ENCODE results near the gene HMGCS1. TPM values are rescaled to one million over a fixed set of nuclear protein-coding genes. Genes with fewer than 3 reads are reported as not detected.

Gene HMGCS1
- total and polyA plus RNA-seq, 4 donors = 91.9 to 360 (median 164) TPM

DNA sequence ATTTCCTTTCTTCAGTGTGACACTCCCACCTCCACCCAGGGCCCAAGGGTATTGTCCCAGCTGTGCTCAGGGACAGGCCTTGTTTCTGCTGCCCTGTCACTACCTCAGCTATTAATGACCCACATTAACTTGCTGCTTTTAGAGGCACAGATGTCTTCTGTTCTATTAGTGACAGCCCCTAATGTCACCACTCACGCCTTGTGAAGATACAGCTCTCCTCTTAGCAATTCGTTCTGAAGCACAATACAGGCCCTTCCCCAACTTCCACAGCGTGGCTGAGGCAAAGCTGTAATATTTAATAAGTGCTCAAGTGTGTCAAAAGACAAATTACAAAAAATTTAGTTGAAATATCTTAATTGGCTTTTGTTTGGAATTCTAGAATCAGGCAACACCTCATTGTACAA is 44.7 kb upstream of the HMGCS1 start:
- no peak for ATAC-seq (ENCODE audit: insufficient read depth, low FRiP score)
- TF ChIP-seq, protein P1, sequence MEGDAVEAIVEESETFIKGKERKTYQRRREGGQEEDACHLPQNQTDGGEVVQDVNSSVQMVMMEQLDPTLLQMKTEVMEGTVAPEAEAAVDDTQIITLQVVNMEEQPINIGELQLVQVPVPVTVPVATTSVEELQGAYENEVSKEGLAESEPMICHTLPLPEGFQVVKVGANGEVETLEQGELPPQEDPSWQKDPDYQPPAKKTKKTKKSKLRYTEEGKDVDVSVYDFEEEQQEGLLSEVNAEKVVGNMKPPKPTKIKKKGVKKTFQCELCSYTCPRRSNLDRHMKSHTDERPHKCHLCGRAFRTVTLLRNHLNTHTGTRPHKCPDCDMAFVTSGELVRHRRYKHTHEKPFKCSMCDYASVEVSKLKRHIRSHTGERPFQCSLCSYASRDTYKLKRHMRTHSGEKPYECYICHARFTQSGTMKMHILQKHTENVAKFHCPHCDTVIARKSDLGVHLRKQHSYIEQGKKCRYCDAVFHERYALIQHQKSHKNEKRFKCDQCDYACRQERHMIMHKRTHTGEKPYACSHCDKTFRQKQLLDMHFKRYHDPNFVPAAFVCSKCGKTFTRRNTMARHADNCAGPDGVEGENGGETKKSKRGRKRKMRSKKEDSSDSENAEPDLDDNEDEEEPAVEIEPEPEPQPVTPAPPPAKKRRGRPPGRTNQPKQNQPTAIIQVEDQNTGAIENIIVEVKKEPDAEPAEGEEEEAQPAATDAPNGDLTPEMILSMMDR (IDR thresholded peaks at IDR 0.05; ENCODE audit: control extremely low read depth, extremely low read depth) = no peak

DNA sequence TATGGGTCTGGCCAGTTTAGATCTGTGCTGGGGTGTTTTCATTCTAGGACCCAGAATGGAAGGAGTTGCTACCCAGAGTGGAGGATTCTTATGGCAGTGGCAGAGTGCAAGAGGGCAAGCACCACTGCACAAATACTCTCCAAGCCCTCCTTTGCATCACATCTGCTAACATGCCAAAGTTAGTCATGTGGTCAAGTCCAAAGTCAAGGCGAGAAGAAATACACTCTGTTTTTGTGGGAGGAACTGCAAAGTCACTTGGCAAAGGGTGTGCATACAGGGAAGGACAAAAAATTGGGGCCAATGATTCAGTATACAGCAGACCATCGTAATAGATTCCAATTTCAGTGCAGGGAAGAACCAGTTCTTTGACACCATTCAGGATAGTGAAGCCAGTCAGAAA is 43.9 kb upstream of the HMGCS1 start:
- no peaks in the 10 kb centered on the region for H3K36me3 ChIP-seq (ENCODE audit: control insufficient read depth in 4 of 4, insufficient read depth in 4 of 4, low read length in 4 of 4)
- H3K4me3 ChIP-seq = no peak overlapping the region
- H3K27ac ChIP-seq (ENCODE audit: low read depth in 1 of 2, low read length in 1 of 2) = no peak overlapping the region
- H3K9me3 ChIP-seq (ENCODE audit: control insufficient read depth in 4 of 4, insufficient read depth in 3 of 4, low read length in 3 of 4) = peaks cover 0 to 12% (median 3%) of the 10 kb centered on the region in 4 donors
- peak; percentile 12 to 75 (median 55) for DNase-seq
- H3K27me3 ChIP-seq (ENCODE audit: control insufficient read depth in 3 of 3, insufficient read depth in 3 of 3, low read length in 2 of 3) = no peaks in the 10 kb centered on the region
- no peak overlapping the region for H3K9ac ChIP-seq (ENCODE audit: insufficient read depth in 1 of 2, low read length in 2 of 2)
- H3K4me1 ChIP-seq (ENCODE audit: control insufficient read depth in 5 of 5, insufficient read depth in 5 of 5, low read length in 5 of 5) = peaks cover 0 to 33% (median 9%) of the 10 kb centered on the region in 5 donors
- no peak for ATAC-seq (ENCODE audit: insufficient read depth, low FRiP score)
- 59 to 86% methylated on average over 2 of the region's 2 CpGs for WGBS, 2 donors
- TF ChIP-seq, protein P1 (IDR thresholded peaks at IDR 0.05; ENCODE audit: control extremely low read depth, extremely low read depth) = no peak

More for the DNA sequence above, 44.7 kb upstream of the HMGCS1 start:
- H3K9me3 ChIP-seq (ENCODE audit: control insufficient read depth in 4 of 4, insufficient read depth in 3 of 4, low read length in 3 of 4) = peaks cover 0 to 12% (median 3%) of the 10 kb centered on the region in 4 donors
- H3K36me3 ChIP-seq (ENCODE audit: control insufficient read depth in 4 of 4, insufficient read depth in 4 of 4, low read length in 4 of 4) = no peaks in the 10 kb centered on the region
- DNase-seq = peak in 2 of 3 donors; percentile 61 to 91
- no peak overlapping the region for H3K9ac ChIP-seq (ENCODE audit: insufficient read depth in 1 of 2, low read length in 2 of 2)
- 61 to 70% methylated on average over 3 of the region's 3 CpGs for WGBS, 2 donors
- H3K4me3 ChIP-seq = no peak overlapping the region
- no peak overlapping the region for H3K27ac ChIP-seq (ENCODE audit: low read depth in 1 of 2, low read length in 1 of 2)
- H3K4me1 ChIP-seq (ENCODE audit: control insufficient read depth in 5 of 5, insufficient read depth in 5 of 5, low read length in 5 of 5) = peaks cover 0 to 32% (median 9%) of the 10 kb centered on the region in 5 donors
- no peaks in the 10 kb centered on the region for H3K27me3 ChIP-seq (ENCODE audit: control insufficient read depth in 3 of 3, insufficient read depth in 3 of 3, low read length in 2 of 3)

DNA sequence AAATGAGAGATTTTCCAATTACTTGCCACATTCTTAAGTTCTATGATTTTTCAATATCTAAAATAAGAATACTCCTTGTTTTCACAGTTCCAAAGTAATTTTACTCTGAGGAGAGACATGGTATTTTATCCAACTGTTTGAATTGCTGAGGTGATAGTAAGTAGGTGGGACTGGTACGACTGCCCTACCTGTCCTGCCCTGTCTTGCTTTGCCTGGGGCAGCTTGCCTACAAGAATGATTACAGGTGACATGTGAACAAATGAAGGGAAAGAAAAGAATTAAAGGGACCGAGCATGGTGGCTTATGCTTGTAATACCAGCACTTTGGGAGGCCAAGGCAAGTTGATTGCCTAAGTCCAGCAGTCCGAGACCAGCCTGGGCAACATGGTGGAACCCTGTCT is 41.6 kb upstream of the HMGCS1 start:
- H3K27me3 ChIP-seq (ENCODE audit: control insufficient read depth in 3 of 3, insufficient read depth in 3 of 3, low read length in 2 of 3) = no peaks in the 10 kb centered on the region
- WGBS, 2 donors = 91 to 93% methylated on average over 3 of the region's 3 CpGs
- H3K9ac ChIP-seq (ENCODE audit: insufficient read depth in 1 of 2, low read length in 2 of 2) = no peak overlapping the region
- no peak for DNase-seq
- ATAC-seq (ENCODE audit: insufficient read depth, low FRiP score) = no peak
- no peak overlapping the region for H3K4me3 ChIP-seq
- no peaks in the 10 kb centered on the region for H3K36me3 ChIP-seq (ENCODE audit: control insufficient read depth in 4 of 4, insufficient read depth in 4 of 4, low read length in 4 of 4)
- no peak overlapping the region for H3K27ac ChIP-seq (ENCODE audit: low read depth in 1 of 2, low read length in 1 of 2)
- TF ChIP-seq, protein P1 (IDR thresholded peaks at IDR 0.05; ENCODE audit: control extremely low read depth, extremely low read depth) = no peak
- peaks cover 0 to 3% (median 1%) of the 10 kb centered on the region in 4 donors for H3K9me3 ChIP-seq (ENCODE audit: control insufficient read depth in 4 of 4, insufficient read depth in 3 of 4, low read length in 3 of 4)
- H3K4me1 ChIP-seq (ENCODE audit: control insufficient read depth in 5 of 5, insufficient read depth in 5 of 5, low read length in 5 of 5) = peaks cover 0 to 43% (median 12%) of the 10 kb centered on the region in 5 donors

GRCh38 chr5:43353668-43354067 is 40.5 kb upstream of the HMGCS1 start:
- ATAC-seq (ENCODE audit: insufficient read depth, low FRiP score) (no peak), DNase-seq (no peak)
- H3K36me3 ChIP-seq (ENCODE audit: control insufficient read depth in 4 of 4, insufficient read depth in 4 of 4, low read length in 4 of 4) = no peaks in the 10 kb centered on the region
- no peak overlapping the region for H3K9ac ChIP-seq (ENCODE audit: insufficient read depth in 1 of 2, low read length in 2 of 2)
- no peaks in the 10 kb centered on the region for H3K9me3 ChIP-seq (ENCODE audit: control insufficient read depth in 4 of 4, insufficient read depth in 3 of 4, low read length in 3 of 4)
- no peak overlapping the region for H3K4me3 ChIP-seq
- WGBS, 2 donors = 96 to 100% methylated on average over 1 of the region's 1 CpG
- TF ChIP-seq, protein P1 (IDR thresholded peaks at IDR 0.05; ENCODE audit: control extremely low read depth, extremely low read depth) = no peak
- H3K27me3 ChIP-seq (ENCODE audit: control insufficient read depth in 3 of 3, insufficient read depth in 3 of 3, low read length in 2 of 3) = no peaks in the 10 kb centered on the region
- H3K4me1 ChIP-seq (ENCODE audit: control insufficient read depth in 5 of 5, insufficient read depth in 5 of 5, low read length in 5 of 5) = peaks cover 0 to 37% (median 12%) of the 10 kb centered on the region in 5 donors
- H3K27ac ChIP-seq (ENCODE audit: low read depth in 1 of 2, low read length in 1 of 2) = no peak overlapping the region

Measured in lung (tissue), 12 donors.